GM21367 (cell line): Measurements from ENCODE around the gene PFKFB3.
"Not testable (repeated sequence)": the region's sequence is repeated elsewhere in the genome, so short reads cannot be mapped to it uniquely, and the experiment has no call there.

Source experiments
- ATAC-seq: cut with Tn5 transposase; IDR thresholded peaks from one replicate; pipeline ENCODE4 v1.9.1; 2021; ENCODE audit not compliant: unreplicated experiment

The PFKFB3 gene

GRCh38 chr10:6202684-6203330, at the start of gene PFKFB3:
Gene PFKFB3, plus strand, starts transcription at chr10:6202932. Its CDS starts 329 bp downstream, at chr10:6203261.
- ATAC-seq: peak; percentile 65

GRCh38 chr10:6153845-6154244, 48.9 kb upstream of the PFKFB3 start:
- no peak for ATAC-seq

- ATAC-seq: no peak
Measured at GRCh38 chr10:6154566-6154965, 48.2 kb upstream of the PFKFB3 start.

GRCh38 chr10:6158276-6158675, 44.5 kb upstream of the PFKFB3 start:
- no peak for ATAC-seq

- ATAC-seq: no peak
Measured at GRCh38 chr10:6161921-6162320, 40.8 kb upstream of the PFKFB3 start.

- no peak for ATAC-seq
Measured at GRCh38 chr10:6162589-6163356, 40.0 kb upstream of the PFKFB3 start.

GRCh38 chr10:6163364-6164270, 39.1 kb upstream of the PFKFB3 start:
- ATAC-seq: peak; percentile 93

- no peak for ATAC-seq
Measured at GRCh38 chr10:6164271-6165095, 38.2 kb upstream of the PFKFB3 start.

- no peak for ATAC-seq
Measured at GRCh38 chr10:6165221-6165725, 37.5 kb upstream of the PFKFB3 start.

- ATAC-seq: not testable (repeated sequence)
Measured at GRCh38 chr10:6165933-6166332, 36.8 kb upstream of the PFKFB3 start.

GRCh38 chr10:6167456-6167855, 35.3 kb upstream of the PFKFB3 start:
- no peak for ATAC-seq

GRCh38 chr10:6168084-6168483, 34.6 kb upstream of the PFKFB3 start:
- no peak for ATAC-seq

- ATAC-seq: no peak
Measured at GRCh38 chr10:6170638-6171037, 32.1 kb upstream of the PFKFB3 start.

GRCh38 chr10:6171881-6172695, 30.6 kb upstream of the PFKFB3 start:
- ATAC-seq: no peak

GRCh38 chr10:6173203-6173602, 29.5 kb upstream of the PFKFB3 start:
- ATAC-seq: no peak

GRCh38 chr10:6174201-6174874, 28.4 kb upstream of the PFKFB3 start:
- ATAC-seq: no peak

GRCh38 chr10:6175329-6176055, 27.2 kb upstream of the PFKFB3 start:
- no peak for ATAC-seq

- no peak for ATAC-seq
Measured at GRCh38 chr10:6176691-6177231, 26.0 kb upstream of the PFKFB3 start.
